Endodermal cell (in vitro differentiated cells): ENCODE data around the gene HOXD8. TPM values are rescaled to one million over a fixed set of nuclear protein-coding genes. Genes with fewer than 3 reads are reported as not detected.

Experiments used
- DNase-seq: peaks from one replicate; pipeline ENCODE4 v3.0.0-alpha.2; 2017
- H3K27ac ChIP-seq: 2 replicates; pipeline ENCODE4 v1.5.1; 2013; ENCODE audit warnings: mild to moderate bottlenecking, low read depth, low read length, moderate library complexity
- H3K27me3 ChIP-seq: 2 replicates; pipeline ENCODE4 v1.6.1; 2013; ENCODE audit warnings: mild to moderate bottlenecking, low read length, moderate library complexity; ENCODE audit not compliant: insufficient read depth, control insufficient read depth, poor library complexity, severe bottlenecking
- H3K36me3 ChIP-seq: 2 replicates; pipeline ENCODE4 v1.7.0; 2013; ENCODE audit warnings: mild to moderate bottlenecking, low read length, moderate library complexity; ENCODE audit not compliant: control insufficient read depth, insufficient read depth
- H3K4me1 ChIP-seq: one replicate; pipeline ENCODE4 v1.7.0; 2013; ENCODE audit warnings: low read length; ENCODE audit not compliant: control insufficient read depth, insufficient read depth
- H3K4me3 ChIP-seq: 2 replicates; pipeline ENCODE4 v1.5.1; 2013; ENCODE audit warnings: mild to moderate bottlenecking, low read length, moderate library complexity
- H3K9ac ChIP-seq: 2 replicates; pipeline ENCODE4 v1.6.1; 2013; ENCODE audit warnings: mild to moderate bottlenecking, low read length, moderate library complexity; ENCODE audit not compliant: poor library complexity, severe bottlenecking; ENCODE audit errors: extremely low read depth
- H3K9me3 ChIP-seq: 2 replicates; pipeline ENCODE4 v1.6.1; 2013; ENCODE audit warnings: mild to moderate bottlenecking, low read length, moderate library complexity; ENCODE audit not compliant: control insufficient read depth
- H3K27ac Mint-ChIP-seq: 2 replicates; pipeline ENCODE4 v1.8.0; 2020; ENCODE audit warnings: mixed read lengths
- H3K27me3 Mint-ChIP-seq: 2 replicates; pipeline ENCODE4 v1.8.0; 2021; ENCODE audit warnings: mild to moderate bottlenecking, mixed read lengths; ENCODE audit not compliant: insufficient read depth
- H3K36me3 Mint-ChIP-seq: 2 replicates; pipeline ENCODE4 v1.8.0; 2020; ENCODE audit warnings: low read depth, mixed read lengths
- H3K4me1 Mint-ChIP-seq: 2 replicates; pipeline ENCODE4 v1.8.0; 2020; ENCODE audit warnings: mixed read lengths
- H3K4me3 Mint-ChIP-seq: 2 replicates; pipeline ENCODE4 v1.8.0; 2020; ENCODE audit warnings: mild to moderate bottlenecking, moderate library complexity, mixed read lengths
- H3K9me3 Mint-ChIP-seq: 2 replicates; pipeline ENCODE4 v1.8.0; 2020; ENCODE audit warnings: mild to moderate bottlenecking, mixed read lengths
- CTCF ChIP-seq: fragments of 200-600 bp; sonication (generic); conservative IDR thresholded peaks from 2 replicates; pipeline ENCODE4 v1.5.0; 2021; ENCODE audit warnings: antibody characterized with exemption, mild to moderate bottlenecking
- WGBS, 2 experiments: methylation state at CpG; one replicate each; pipeline versions ENCODE4 v1.1.5 to v1.1.7; 2013; ENCODE audit warnings: missing lambda C conversion rate in 2 of 2, mixed read lengths in 1 of 2; ENCODE audit not compliant: insufficient coverage in 1 of 2, insufficient read length in 1 of 2; 5-methylcytosine and 5-hydroxymethylcytosine counted together
- total RNA-seq, 2 donors: library from RNA; stranded (reverse); fragmentation: NEBNext Ultra II Directional in 1 of 2; extraction: Animal tissue kit (Norgen Biotek cat#: 25700) in 1 of 2; gene quantifications; 2 replicates in 1 of 2; 3 replicates in 1 of 2; pipeline ENCODE4 v1.2.1, GENCODE V29; 2021

HOXD8 gene
- total RNA-seq, 2 donors from 2014 or later: not detected

- no peak for TF ChIP-seq CTCF
- DNase-seq: no peak
- Mint-ChIP-seq H3K27me3 (peaks cover 94% of the 10 kb centered on the region), H3K9me3 (peaks cover 5% of the 10 kb centered on the region), H3K4me3 (peak overlapping the region; percentile 43), H3K4me1 (peaks cover 43% of the 10 kb centered on the region), H3K36me3 (no peaks in the 10 kb centered on the region), H3K27ac (no peak overlapping the region)
- Histone ChIP-seq H3K27ac (no peak overlapping the region), H3K4me1 (peaks cover 6% of the 10 kb centered on the region), H3K9ac (no peak overlapping the region), H3K27me3 (peaks cover 97% of the 10 kb centered on the region), H3K36me3 (no peaks in the 10 kb centered on the region), H3K9me3 (no peaks in the 10 kb centered on the region), H3K4me3 (no peak overlapping the region)
- 4 to 8% methylated on average over 7 to 17 of the region's 17 CpGs for WGBS, 2 experiments
These were observed 48.1 kb upstream of the HOXD8 start for GRCh38 chr2:176081376-176081836.

GRCh38 chr2:176081837-176082524, 47.5 kb upstream of the HOXD8 start:
- H3K27me3 ChIP-seq: peaks cover 97% of the 10 kb centered on the region
- peak overlapping the region; percentile 35 for H3K4me3 ChIP-seq
- Mint-ChIP-seq H3K4me3 (peak overlapping the region; percentile 47), H3K4me1 (peaks cover 49% of the 10 kb centered on the region), H3K9me3 (peaks cover 5% of the 10 kb centered on the region), H3K36me3 (no peaks in the 10 kb centered on the region), H3K27me3 (peaks cover 94% of the 10 kb centered on the region), H3K27ac (no peak overlapping the region)
- no peaks in the 10 kb centered on the region for H3K9me3 ChIP-seq
- H3K9ac ChIP-seq: no peak overlapping the region
- no peaks in the 10 kb centered on the region for H3K36me3 ChIP-seq
- 0 to 1% methylated on average over 19 to 62 of the region's 62 CpGs for WGBS, 2 experiments
- H3K4me1 ChIP-seq: peaks cover 6% of the 10 kb centered on the region
- TF ChIP-seq CTCF: no peak
- DNase-seq: peak; percentile 87
- no peak overlapping the region for H3K27ac ChIP-seq

GRCh38 chr2:176082525-176082823, 47.0 kb upstream of the HOXD8 start:
- no peaks in the 10 kb centered on the region for H3K9me3 ChIP-seq
- peaks cover 97% of the 10 kb centered on the region for H3K27me3 ChIP-seq
- H3K4me1 Mint-ChIP-seq: peaks cover 52% of the 10 kb centered on the region
- 2 to 4% methylated on average over 8 to 10 of the region's 10 CpGs for WGBS, 2 experiments
- no peaks in the 10 kb centered on the region for H3K36me3 Mint-ChIP-seq
- H3K27me3 Mint-ChIP-seq: peaks cover 94% of the 10 kb centered on the region
- peak overlapping the region; percentile 40 for H3K4me3 ChIP-seq
- DNase-seq: no peak
- TF ChIP-seq CTCF: no peak
- no peaks in the 10 kb centered on the region for H3K36me3 ChIP-seq
- H3K9me3 Mint-ChIP-seq: peaks cover 5% of the 10 kb centered on the region
- peak overlapping the region; percentile 47 for H3K4me3 Mint-ChIP-seq
- no peak overlapping the region for H3K27ac Mint-ChIP-seq
- H3K27ac ChIP-seq: no peak overlapping the region
- H3K9ac ChIP-seq: no peak overlapping the region
- H3K4me1 ChIP-seq: peaks cover 6% of the 10 kb centered on the region
